Esophagus squamous epithelium (tissue), 5 donors: ENCODE data around the gene GPSM1. TPM values are rescaled to one million over a fixed set of nuclear protein-coding genes. Genes with fewer than 3 reads are reported as not detected.
A peak's percentile ranks its signal among the peaks of the same experiment; 100 is the strongest.

Experiments used
- DNase-seq: peaks from one replicate; lab custom pipeline; 2025; lab: John Stamatoyannopoulos, UW
- H3K27ac ChIP-seq, 4 donors: fragments of 200-600 bp; sonication (generic); one replicate each; pipeline ENCODE4 v1.5.1; 2016 to 2019; ENCODE audit warnings: mild to moderate bottlenecking in 1 of 4
- H3K27me3 ChIP-seq, 4 donors: fragments of 200-600 bp; sonication (generic); 1 replicate in 3 of 4; 2 replicates in 1 of 4; pipeline versions ENCODE4 v1.5.1 to v1.6.0; 2017 to 2021; ENCODE audit warnings: antibody characterized with exemption in 1 of 4
- H3K36me3 ChIP-seq, 3 donors: fragments of 200-600 bp; sonication (generic); one replicate each; pipeline ENCODE4 v1.5.1; 2016 to 2019
- H3K4me1 ChIP-seq, 3 donors: fragments of 200-600 bp; sonication (generic); one replicate each; pipeline ENCODE4 v1.5.1; 2017 to 2019
- H3K4me3 ChIP-seq, 4 donors: fragments of 200-600 bp; sonication (generic); 1 replicate in 3 of 4; 2 replicates in 1 of 4; pipeline ENCODE4 v1.5.1; 2016 to 2019; ENCODE audit warnings: mild to moderate bottlenecking in 2 of 4, moderate library complexity in 1 of 4
- H3K9me3 ChIP-seq, 3 donors: fragments of 200-600 bp; sonication (generic); one replicate each; pipeline ENCODE4 v1.5.1; 2016 to 2019
- CTCF ChIP-seq, 6 experiments: fragments of 450-650 bp in 4 of 6; fragments of 200-600 bp in 2 of 6; sonication (generic) in 2 of 6; IDR thresholded peaks; one replicate each; pipeline ENCODE4 v1.5.1; 2016 to 2019; ENCODE audit warnings: antibody characterized with exemption in 6 of 6, mild to moderate bottlenecking in 4 of 6, moderate library complexity in 4 of 6
- POLR2A ChIP-seq, 4 donors: fragments of 450-650 bp; IDR thresholded peaks; one replicate each; pipeline ENCODE4 v1.6.1; 2017; ENCODE audit warnings: antibody characterized with exemption in 4 of 4, mild to moderate bottlenecking in 4 of 4, moderate library complexity in 3 of 4
- WGBS, 2 donors: methylation state at CpG; one replicate each; pipeline ENCODE4 v1.1.5; 2018; 5-methylcytosine and 5-hydroxymethylcytosine counted together
- intact Hi-C: fragments of 100-400 bp; cut with DNase I; formaldehyde crosslinking; loops from one replicate; pipeline ENCODE4 v1.15.0; 2022
- total RNA-seq, 4 donors: library from RNA; depleted of rRNA; stranded (reverse); fragments of >200 nt; gene quantifications; one replicate each; pipeline ENCODE4 v1.1.0, GENCODE V29; 2016
- donor health status: DM: yes; HTN: yes; CAD: no.

Gene GPSM1
- total RNA-seq, 4 donors from 2014 or later: 0.72 to 8.2 (median 1.9) TPM

GRCh38 chr9:136326761-136327303 lies 507 bp upstream of the GPSM1 start:
- intact Hi-C loops: no loop called here
- DNase-seq: no peak
- no peaks in the 10 kb centered on the region for H3K9me3 ChIP-seq
- no peaks in the 10 kb centered on the region for H3K36me3 ChIP-seq
- TF ChIP-seq CTCF (IDR thresholded peaks at IDR 0.05) (no peak), POLR2A (IDR thresholded peaks at IDR 0.05) (no peak)
- WGBS, 2 donors: 40% methylated on average over 13 of the region's 17 CpGs; no CpG with 5 or more reads in 1 of the 2 donors
- peaks cover 17 to 61% (median 22%) of the 10 kb centered on the region in 3 donors for H3K4me1 ChIP-seq
- H3K27me3 ChIP-seq: peaks cover 0 to 43% (median 0%) of the 10 kb centered on the region in 4 donors
- H3K27ac ChIP-seq: peak overlapping the region; percentile 56 to 87 (median 74)
- H3K4me3 ChIP-seq: peak overlapping the region; percentile 39 to 79 (median 57)

GRCh38 chr9:136328011-136328621 lies 777 bp downstream of the GPSM1 start:
- H3K9me3 ChIP-seq: no peaks in the 10 kb centered on the region
- intact Hi-C loops: no loop called here
- no peaks in the 10 kb centered on the region for H3K36me3 ChIP-seq
- H3K27me3 ChIP-seq: peaks cover 0 to 33% (median 0%) of the 10 kb centered on the region in 4 donors
- H3K4me1 ChIP-seq: peaks cover 17 to 58% (median 22%) of the 10 kb centered on the region in 3 donors
- no peak for DNase-seq
- TF ChIP-seq CTCF (IDR thresholded peaks at IDR 0.05): no peak
- TF ChIP-seq POLR2A (IDR thresholded peaks at IDR 0.05): no peak
- peak overlapping the region; percentile 39 to 79 (median 57) for H3K4me3 ChIP-seq
- H3K27ac ChIP-seq: peak overlapping the region; percentile 66 to 87 (median 76)
- WGBS, 2 donors: no CpG with 5 or more reads among the region's 13 CpGs

GRCh38 chr9:136328622-136329041 lies 1.3 kb downstream of the GPSM1 start:
- H3K36me3 ChIP-seq: no peaks in the 10 kb centered on the region
- DNase-seq: no peak
- peak overlapping the region in 3 of 4 donors; percentile 69 to 87 (median 82) for H3K27ac ChIP-seq
- no peak for TF ChIP-seq POLR2A (IDR thresholded peaks at IDR 0.05)
- TF ChIP-seq CTCF (IDR thresholded peaks at IDR 0.05): no peak
- 30 to 71% methylated on average over 1 to 6 of the region's 15 CpGs for WGBS, 2 donors
- intact Hi-C loops: no loop called here
- peaks cover 17 to 53% (median 22%) of the 10 kb centered on the region in 3 donors for H3K4me1 ChIP-seq
- peaks cover 0 to 29% (median 0%) of the 10 kb centered on the region in 4 donors for H3K27me3 ChIP-seq
- H3K9me3 ChIP-seq: no peaks in the 10 kb centered on the region
- H3K4me3 ChIP-seq: peak overlapping the region; percentile 39 to 79 (median 57)

GRCh38 chr9:136329211-136329627 lies 1.9 kb downstream of the GPSM1 start:
- intact Hi-C loops: no loop called here
- Histone ChIP-seq H3K9me3 (no peaks in the 10 kb centered on the region), H3K4me3 (peak overlapping the region in 2 of 4 donors; percentile 65 to 79), H3K4me1 (peaks cover 17 to 51% (median 22%) of the 10 kb centered on the region in 3 donors), H3K27ac (peak overlapping the region in 1 of 4 donors; percentile 87), H3K36me3 (no peaks in the 10 kb centered on the region), H3K27me3 (peaks cover 0 to 26% (median 0%) of the 10 kb centered on the region in 4 donors)
- TF ChIP-seq POLR2A (IDR thresholded peaks at IDR 0.05): no peak
- TF ChIP-seq CTCF (IDR thresholded peaks at IDR 0.05): no peak
- DNase-seq: no peak
- WGBS, 2 donors: no CpG with 5 or more reads among the region's 19 CpGs
